HG03103 (cell line): ENCODE data around the gene STX2.
"Not testable (repeated sequence)": the region's sequence is repeated elsewhere in the genome, so short reads cannot be mapped to it uniquely, and the experiment has no call there.

ENCODE experiments used
- ATAC-seq: cut with Tn5 transposase; IDR thresholded peaks from one replicate; pipeline ENCODE4 v1.9.1; 2021; ENCODE audit warnings: low read depth; ENCODE audit not compliant: unreplicated experiment

The STX2 gene

DNA sequence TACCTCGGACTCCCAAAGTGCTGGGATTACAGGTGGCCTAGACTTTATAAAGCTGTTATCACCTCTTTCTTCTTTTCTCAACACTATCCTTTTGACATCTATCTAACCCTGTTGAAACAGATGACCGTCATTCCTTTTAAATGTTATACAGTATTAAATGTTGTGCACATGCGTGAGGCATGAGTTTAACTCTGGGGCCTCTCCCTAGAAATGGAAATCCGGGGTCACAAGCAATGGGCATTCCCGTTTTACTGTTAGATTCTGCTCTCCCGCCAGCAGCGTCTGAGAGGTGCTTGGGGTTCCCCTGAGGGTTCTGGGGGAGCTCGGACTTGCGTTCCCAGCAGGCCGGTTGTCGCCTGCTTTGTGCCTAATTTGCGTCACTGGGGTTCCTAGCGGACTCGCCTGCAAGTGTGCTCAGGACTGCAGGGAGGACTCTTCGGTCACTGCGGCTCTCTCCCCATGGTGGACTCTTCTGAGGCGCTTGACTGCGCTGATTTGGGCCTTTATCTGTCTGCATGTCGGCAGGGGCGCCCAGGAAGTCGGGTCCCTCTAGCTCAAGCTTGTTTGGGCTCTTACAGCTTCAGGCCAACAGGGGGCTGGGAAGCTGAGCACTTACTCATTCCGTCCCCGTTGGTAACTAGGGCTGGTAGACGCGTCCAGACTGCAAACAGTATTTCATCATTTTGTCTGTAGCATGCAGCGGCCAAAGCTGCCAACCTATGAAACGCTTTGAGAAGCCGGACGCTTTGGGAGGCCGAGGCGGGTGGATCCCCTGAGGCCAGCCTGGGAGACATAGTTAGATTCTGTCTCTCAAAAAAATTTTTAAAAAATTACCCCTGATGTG, 31.6 kb upstream of the STX2 start:
- ATAC-seq, result peak; percentile 49

DNA sequence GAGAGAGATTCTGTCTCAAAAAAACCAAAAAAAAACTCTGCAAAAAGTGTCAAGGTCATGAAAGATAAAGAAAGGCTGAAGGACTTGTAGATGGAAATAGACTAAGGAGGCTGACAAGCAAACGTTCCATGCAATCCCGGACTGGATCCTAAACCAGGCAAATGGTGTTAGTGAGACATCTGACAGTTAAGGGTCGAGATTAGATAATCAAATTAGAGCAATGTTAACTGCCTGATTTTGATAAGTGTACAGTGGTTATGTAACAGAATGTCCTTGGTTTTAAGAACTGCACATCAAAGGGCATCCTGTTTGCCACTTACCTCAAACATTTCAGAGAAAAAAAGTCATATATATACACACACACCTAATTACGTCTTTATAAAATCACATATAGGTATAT, 29.4 kb upstream of the STX2 start:
- ATAC-seq, result no peak

- ATAC-seq, result no peak
Observed at GRCh38 chr12:130863298-130863697, 24.2 kb upstream of the STX2 start.

DNA sequence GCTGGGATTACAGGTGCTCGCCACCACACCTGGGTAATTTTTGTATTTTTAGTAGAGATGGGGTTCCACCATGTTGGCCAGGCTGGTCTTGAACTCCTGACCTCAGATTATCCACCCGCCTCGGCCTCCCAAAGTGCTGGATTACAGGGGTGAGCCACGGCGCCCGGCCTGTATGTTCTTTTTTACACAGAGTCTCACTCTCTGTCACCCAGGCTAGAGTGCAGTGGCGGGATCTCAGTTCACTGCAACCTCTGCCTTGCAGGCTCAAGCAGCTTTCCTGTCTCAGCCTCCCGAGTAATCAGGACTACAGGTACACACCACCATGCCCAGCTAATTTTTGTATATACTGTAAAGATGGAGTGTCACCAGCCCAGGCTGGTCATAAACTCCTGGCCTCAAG, 23.7 kb upstream of the STX2 start:
- not testable (repeated sequence) for ATAC-seq

- no peak for ATAC-seq
Observed at GRCh38 chr12:130862161-130862560, 23.1 kb upstream of the STX2 start.

GRCh38 chr12:130860311-130860710, 21.3 kb upstream of the STX2 start:
- no peak for ATAC-seq

DNA sequence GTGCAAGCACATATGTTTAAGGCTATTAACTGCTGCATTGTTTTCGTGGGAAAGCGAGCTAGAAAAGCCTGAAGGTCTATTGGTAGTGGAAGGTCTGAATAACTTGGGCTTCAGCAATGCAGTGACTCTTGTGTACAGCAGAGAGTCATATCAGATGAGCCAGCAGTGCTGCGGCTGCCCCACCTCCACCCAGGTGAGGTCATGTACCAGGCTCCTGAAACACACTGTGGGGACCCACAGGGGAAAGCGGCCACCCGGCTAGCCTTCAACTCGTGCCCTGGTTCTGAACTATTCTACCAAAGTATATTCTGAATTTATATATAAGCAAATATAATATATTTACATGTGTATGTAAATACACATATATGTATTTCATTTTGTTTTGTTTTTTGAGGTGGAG, 20.1 kb upstream of the STX2 start:
- no peak for ATAC-seq

DNA sequence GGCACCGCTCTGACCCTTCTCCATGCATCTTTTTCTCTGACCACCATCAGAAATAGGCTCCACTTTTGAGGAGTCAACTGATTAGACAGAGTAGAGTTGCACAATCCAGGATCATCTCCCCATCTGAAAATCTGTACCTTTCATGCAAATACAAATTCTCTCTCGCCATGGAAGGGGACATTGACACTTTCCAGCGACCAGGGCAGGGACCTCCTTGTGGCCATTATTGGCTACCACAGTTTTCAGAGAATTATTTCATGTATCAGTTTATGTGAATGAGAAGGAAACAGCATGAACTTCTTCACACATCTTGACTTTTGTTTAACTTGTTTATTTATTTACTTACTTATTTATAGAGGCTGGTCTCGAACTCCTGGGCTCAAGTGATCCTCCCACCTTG, 19.0 kb upstream of the STX2 start:
- no peak for ATAC-seq

DNA sequence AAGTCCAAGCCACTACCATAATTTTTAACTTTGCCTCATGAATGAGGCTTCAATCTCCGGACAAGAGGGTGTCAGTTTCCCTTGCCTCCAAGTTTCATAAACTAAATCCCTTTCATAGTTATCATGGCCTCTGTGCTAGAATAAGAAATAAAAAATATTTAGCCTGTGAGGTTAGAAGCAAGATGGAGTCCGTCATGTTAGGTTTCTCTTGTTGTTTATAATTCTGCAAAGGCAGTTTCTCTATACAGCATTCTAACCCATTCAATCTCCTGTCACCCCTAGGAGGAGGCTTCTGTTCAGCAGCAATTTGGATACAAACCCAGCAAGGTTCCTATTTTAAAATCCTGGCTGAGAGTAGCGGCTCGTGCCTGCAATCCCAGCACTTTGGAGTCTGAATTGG, 17.0 kb upstream of the STX2 start:
- ATAC-seq, result no peak

DNA sequence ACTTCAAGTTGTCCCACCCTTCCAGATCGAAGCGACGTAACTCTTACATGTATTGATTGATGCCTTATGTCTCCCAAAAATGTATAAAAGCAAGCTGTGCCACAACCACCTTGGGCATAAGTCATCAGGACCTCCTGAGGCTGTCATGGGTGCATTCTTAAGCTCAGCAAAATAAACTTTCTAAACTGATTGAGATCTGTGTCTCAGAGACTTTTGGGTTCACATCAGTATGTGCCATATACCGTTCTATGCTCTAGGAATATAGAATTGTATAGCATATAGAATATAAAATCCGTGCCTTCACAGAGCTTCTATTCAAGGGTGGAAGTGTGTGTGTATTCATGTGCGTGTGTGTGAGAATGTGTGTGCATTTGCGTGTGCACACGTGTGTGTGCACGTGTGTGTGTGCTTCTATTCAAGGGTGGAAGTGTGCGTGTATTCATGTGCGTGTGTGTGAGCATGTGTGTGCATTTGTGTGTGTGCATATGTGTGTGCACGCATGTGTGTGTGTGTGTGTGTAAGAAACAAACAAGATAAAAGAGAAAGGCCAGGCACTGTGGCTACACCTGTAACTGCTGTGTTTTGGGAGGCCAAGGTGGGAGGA, 11.5 kb upstream of the STX2 start:
- no peak for ATAC-seq

GRCh38 chr12:130849561-130850417, 10.7 kb upstream of the STX2 start:
- no peak for ATAC-seq

GRCh38 chr12:130848785-130849305, 9.8 kb upstream of the STX2 start:
- ATAC-seq, result not testable (repeated sequence)

- ATAC-seq, result not testable (repeated sequence)
Observed at GRCh38 chr12:130848105-130848504, 9.1 kb upstream of the STX2 start.

DNA sequence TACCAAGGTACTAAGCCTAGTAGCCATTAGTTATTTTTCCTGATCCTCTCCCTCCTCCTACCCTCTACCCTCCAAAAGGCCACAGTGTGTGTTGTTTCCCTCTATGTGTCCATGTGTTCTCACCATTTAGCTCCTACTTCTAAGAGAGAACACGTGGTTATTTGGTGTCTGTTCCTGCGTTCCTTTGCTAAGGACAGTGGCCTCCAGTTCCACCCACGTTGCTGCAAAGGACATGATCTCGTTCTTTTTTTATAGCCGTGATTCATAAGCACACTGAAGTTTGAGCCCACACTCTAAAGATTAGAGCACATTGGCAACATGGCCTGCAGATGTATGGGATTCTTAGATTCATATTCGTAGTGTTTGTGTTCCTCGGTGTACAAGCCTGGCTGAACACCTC, 8.1 kb upstream of the STX2 start:
- no peak for ATAC-seq

- ATAC-seq, result no peak
Observed at GRCh38 chr12:130846369-130846768, 7.3 kb upstream of the STX2 start.

GRCh38 chr12:130839770-130840404, 837 bp upstream of the STX2 start:
- ATAC-seq, result no peak

DNA sequence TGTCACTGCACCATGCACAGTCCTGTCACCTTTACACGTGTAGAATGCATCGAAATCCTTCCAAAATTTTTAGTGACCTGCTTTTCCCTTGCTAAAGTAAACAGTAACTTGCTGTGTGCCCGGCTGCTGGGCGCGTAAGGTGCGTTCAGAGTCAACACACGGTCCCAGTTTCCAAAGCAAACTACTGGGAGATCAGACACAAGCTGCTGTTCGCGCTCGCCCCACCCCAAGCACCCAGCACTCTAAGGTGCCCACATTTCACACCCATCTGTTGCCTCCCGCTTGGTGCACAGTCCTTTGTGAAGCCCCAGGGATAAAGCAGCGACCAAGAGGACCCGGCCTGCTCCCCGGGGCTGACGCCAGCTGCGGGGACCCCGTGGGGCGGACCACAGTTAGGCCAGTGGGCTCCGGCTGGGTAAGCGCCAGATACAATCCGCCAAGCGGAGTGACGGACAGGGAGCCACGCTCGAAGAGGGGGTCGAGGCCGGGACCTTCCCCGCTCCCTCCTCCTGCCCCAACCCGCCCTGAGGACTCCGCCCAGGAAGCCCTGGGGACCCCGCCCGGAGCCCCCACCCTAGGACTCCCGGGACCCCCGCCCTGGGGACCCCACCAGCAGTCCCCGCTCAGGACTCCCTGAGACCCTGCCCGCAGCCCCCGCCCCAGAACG, 633 bp downstream of the STX2 start:
- peak; percentile 33 for ATAC-seq

DNA sequence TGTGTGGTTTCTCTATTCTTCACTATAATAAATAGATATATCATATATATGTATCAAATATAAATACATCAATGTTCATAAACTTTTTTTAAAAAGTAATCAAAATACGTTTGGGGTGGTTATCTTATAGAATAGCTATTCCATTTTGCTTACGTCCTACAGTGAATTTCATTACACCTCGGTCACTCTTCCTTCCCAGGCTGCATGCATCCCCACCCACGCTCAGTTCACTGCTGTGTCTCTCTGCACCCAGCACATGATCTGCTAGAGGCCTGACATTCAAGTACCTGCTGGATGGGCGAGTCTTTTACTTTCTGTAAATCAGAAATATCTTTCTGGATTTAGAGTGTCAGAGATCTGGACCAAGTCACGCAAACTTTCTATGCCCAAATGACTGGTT, 3.6 kb downstream of the STX2 start:
- ATAC-seq, result no peak

DNA sequence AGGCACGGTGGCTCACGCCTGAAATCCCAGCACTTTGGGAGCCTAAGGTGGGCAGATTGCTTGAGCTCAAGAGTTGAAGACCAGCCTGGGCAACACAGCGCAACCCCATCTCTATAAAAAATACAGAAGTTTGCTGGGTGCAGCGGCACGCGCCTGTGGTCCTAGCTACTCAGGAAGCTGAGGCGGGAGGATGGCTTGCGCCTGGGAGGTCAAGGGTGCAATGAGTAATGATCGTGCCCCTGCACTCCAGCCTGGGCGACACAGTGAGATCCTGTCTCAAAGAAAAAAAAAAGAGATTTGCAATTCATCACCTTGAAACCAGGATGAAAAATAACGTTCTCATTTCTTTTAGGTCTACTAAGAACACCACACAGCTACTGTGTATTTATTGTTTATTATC, 4.0 kb downstream of the STX2 start:
- ATAC-seq, result no peak

DNA sequence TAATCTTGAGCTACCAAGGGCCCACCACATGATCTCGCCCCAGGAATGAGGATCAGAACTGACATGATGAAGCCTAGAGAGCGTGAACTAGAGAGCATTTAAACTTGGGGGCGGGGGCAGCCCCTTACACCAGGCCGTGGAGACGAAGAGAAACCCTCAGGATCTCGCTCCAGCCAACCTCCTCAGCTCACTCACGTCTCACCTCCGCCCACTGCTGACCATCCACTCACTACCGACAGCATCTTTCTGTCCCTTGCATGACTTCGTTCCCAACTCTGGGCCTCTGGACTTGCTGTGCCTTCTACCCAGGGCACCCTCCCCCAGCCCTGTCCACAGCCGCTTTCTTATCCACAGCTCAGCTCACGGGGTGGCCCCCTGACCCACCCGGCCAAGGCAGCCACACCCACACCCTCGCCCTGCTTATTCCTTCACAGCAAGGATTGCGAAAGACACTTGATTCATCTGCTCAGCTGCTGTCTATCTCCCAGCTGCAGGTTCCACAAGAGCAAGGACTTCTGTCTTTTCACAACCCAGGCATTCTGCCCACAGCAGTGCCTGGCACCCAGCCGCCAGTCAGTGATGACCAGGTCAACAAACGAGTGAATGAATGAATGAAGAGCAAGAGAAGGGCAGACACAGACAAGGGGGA, 6.4 kb downstream of the STX2 start:
- ATAC-seq, result no peak
